Activated naive CD4-positive, alpha-beta T cell treated with anti-CD3 and anti-CD28 coated beads, Interleukin-2, amount 50 U/mL, for 72 hours (primary cell): ENCODE data around the gene FER. TPM values are rescaled to one million over a fixed set of nuclear protein-coding genes. Genes with fewer than 3 reads are reported as not detected.
"Not testable (repeated sequence)": the region's sequence is repeated elsewhere in the genome, so short reads cannot be mapped to it uniquely, and the experiment has no call there.

ENCODE experiments used
- ATAC-seq, 2 donors: fragments of 150-1000 bp; cut with Tn5 transposase; 2 replicates each; pipeline ENCODE4 v1.10.0; 2021; ENCODE audit warnings: mild to moderate bottlenecking in 2 of 2, moderate library complexity in 2 of 2
- DNase-seq, 2 donors: peaks; one replicate each; pipeline ENCODE4 v3.0.0; 2021 to 2022; ENCODE audit warnings: low spot score in 2 of 2
- H3K27ac Mint-ChIP-seq, 2 donors: one replicate each; pipeline ENCODE4 v1.8.0; 2022; ENCODE audit warnings: mild to moderate bottlenecking in 2 of 2, mixed read lengths in 2 of 2
- H3K36me3 Mint-ChIP-seq, 2 donors: one replicate each; pipeline ENCODE4 v1.8.0; 2022; ENCODE audit warnings: mixed read lengths in 2 of 2
- H3K9me3 Mint-ChIP-seq, 2 donors: one replicate each; pipeline ENCODE4 v1.8.0; 2022; ENCODE audit warnings: mixed read lengths in 2 of 2
- total RNA-seq, 2 donors: library from RNA; stranded (reverse); gene quantifications; one replicate each; pipeline ENCODE4 v1.2.3, GENCODE V29; 2022

Gene FER
- total RNA-seq, 2 donors from 2014 or later, result 7.8 to 9.8 TPM

GRCh38 chr5:108898257-108898656, 150.6 kb downstream of the FER start:
- Mint-ChIP-seq H3K9me3 (peaks cover 0 to 3% of the 10 kb centered on the region in 2 donors), H3K27ac (no peak overlapping the region), H3K36me3 (peaks cover 0 to 5% of the 10 kb centered on the region in 2 donors)
- ATAC-seq, result no peak
- DNase-seq, result no peak

DNA sequence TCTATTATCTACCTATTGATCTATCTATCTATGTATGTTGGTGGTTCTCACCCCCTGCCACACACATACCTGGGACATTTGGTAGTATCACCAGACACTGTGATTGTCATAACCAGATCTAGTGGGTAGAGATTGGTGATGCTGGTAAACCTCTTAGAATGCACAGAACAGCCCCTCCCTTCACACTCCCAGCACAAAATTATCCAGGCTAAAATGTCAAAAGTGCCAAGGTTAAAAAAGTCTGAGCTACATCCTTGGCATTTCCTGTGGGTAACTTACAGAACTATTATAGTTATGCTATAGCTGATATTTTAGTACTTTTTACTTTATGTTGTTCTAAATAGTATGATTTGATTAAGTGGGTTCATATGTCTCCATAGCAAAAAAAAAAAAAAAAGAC, 151.0 kb downstream of the FER start:
- peaks cover 0 to under 1% of the 10 kb centered on the region in 2 donors for H3K36me3 Mint-ChIP-seq
- ATAC-seq (no peak), DNase-seq (no peak)
- no peak overlapping the region for H3K27ac Mint-ChIP-seq
- peaks cover 0 to 3% of the 10 kb centered on the region in 2 donors for H3K9me3 Mint-ChIP-seq

DNA sequence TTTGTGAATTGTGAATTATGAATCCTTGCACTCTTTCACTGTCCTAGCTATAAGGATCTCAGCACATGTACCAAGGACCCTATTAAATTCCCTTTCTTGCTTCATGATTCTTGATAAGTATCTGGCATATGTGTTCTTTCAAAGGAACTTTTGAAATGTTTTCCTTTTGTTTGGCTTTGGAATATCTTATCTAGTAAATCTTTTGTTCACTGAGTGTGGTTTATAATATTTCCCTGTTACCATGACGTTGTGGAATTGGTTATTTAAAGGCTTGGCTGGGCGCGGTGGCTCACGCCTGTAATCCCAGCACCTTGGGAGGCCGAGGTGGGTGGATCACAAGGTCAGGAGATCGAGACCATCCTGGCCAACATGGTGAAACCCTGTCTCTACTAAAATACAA, 151.5 kb downstream of the FER start:
- H3K36me3 Mint-ChIP-seq, ATAC-seq, H3K9me3 Mint-ChIP-seq, DNase-seq, H3K27ac Mint-ChIP-seq: not testable (repeated sequence)

DNA sequence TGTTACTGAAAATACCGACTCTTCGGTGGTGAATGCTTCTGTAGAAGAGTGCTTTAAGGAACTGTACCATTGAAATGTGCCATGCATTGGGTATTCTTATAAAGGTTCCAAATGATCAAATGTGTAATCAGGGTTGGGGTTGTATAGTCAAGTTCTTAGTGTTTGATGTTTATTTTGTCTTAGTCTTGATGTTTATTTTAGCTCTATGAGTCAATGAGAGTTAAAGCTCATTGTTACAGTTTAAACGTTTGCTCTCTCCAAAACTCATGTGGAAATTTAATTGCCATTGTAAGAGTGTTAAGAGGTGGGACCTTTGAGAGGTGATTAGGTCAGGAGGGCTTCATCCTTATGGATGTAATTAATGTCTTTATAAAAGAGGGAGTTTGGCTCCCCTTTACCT, 153.0 kb downstream of the FER start:
- DNase-seq (no peak), ATAC-seq (no peak)
- Mint-ChIP-seq H3K9me3 (no peaks in the 10 kb centered on the region), H3K36me3 (no peaks in the 10 kb centered on the region), H3K27ac (no peak overlapping the region)

DNA sequence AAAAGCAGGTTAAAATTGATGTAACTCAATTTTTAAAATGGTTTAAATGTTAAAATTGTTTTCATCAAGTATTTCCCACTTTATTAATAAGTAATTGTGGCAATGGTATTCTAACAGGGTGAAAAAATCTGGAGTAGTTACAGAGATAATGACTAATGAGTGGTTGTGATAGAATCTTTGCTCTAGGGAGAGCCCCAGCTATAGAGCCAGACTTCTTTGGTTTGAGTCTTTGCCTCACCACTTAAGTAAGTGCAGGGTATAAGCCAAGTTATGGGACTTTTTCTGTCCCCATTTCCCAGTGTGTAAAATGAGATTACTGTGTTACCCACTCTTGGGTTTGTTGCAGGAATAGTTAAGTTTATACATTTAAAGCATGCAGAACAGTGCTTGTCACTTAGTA, 158.1 kb downstream of the FER start:
- DNase-seq (no peak), ATAC-seq (no peak)
- H3K36me3 Mint-ChIP-seq, result peaks cover 0 to 4% of the 10 kb centered on the region in 2 donors
- no peaks in the 10 kb centered on the region for H3K9me3 Mint-ChIP-seq
- H3K27ac Mint-ChIP-seq, result no peak overlapping the region

DNA sequence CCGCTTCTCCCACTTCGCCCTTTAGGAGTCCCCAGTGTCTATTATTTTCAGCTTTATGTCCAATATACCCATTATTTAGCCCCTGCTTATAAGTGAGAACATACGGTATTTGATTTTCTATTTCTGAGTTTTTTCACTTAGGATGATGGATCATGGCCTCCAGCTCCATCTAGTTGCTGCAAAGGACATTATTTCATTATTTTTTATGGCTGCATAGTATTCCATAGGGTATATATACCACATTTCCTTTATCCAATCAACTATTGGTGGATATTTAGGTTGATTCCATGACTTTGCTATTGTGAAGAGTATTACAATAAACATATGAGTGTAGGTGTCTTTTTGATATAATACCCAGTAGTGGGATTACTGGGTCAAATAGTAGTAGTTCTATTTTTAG, 162.9 kb downstream of the FER start:
- ATAC-seq, result no peak
- Mint-ChIP-seq H3K36me3 (peaks cover 0 to 4% of the 10 kb centered on the region in 2 donors), H3K27ac (no peak overlapping the region), H3K9me3 (no peaks in the 10 kb centered on the region)
- DNase-seq, result no peak

DNA sequence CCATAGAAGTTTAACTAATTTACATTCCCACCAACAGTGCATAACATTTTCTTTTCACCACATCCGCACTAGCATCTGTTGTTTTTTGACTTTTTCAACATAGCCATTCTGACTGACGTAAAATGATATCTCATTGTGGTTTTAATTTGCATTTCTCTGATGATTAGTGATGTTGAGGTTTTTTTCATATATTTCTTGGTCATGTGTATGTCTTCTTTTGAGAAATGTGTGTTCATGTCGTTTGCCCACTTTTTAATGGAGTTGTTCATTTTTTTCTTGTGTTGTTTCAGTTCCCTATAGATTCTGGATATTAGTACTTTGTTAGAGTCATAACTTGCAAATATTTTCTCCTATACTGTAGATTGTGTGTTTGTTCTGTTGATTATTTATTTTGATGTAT, 163.4 kb downstream of the FER start:
- H3K36me3 Mint-ChIP-seq, result peaks cover 0 to 4% of the 10 kb centered on the region in 2 donors
- H3K9me3 Mint-ChIP-seq, result no peaks in the 10 kb centered on the region
- no peak overlapping the region for H3K27ac Mint-ChIP-seq
- DNase-seq (no peak), ATAC-seq (no peak)

DNA sequence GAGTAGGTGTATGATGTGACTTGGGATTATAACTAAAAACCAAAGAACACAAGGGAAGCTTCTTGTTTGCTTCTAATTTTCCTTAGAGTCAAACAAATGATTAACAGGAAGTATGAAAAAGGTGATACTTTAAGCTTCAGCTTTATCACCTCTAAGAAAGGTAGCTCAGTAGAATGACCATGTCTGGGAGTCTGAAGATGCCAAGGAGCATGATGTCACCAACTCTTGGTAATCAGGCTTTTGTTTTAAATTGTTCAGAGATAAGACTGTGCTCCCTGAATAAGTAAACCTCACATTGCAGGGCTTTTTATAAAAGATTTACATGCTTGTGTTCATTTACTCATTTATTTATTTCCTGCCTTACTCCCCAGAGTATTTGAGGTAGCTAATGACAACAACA, 169.9 kb downstream of the FER start:
- ATAC-seq (no peak), DNase-seq (no peak)
- H3K36me3 Mint-ChIP-seq, result no peaks in the 10 kb centered on the region
- H3K27ac Mint-ChIP-seq, result no peak overlapping the region
- no peaks in the 10 kb centered on the region for H3K9me3 Mint-ChIP-seq

GRCh38 chr5:108919591-108920326, 172.1 kb downstream of the FER start:
- no peaks in the 10 kb centered on the region for H3K9me3 Mint-ChIP-seq
- peak in 1 of 2 donors; percentile 46 for ATAC-seq
- H3K27ac Mint-ChIP-seq, result no peak overlapping the region
- no peak for DNase-seq
- no peaks in the 10 kb centered on the region for H3K36me3 Mint-ChIP-seq

GRCh38 chr5:108924457-108924961, 176.8 kb downstream of the FER start:
- no peak overlapping the region for H3K27ac Mint-ChIP-seq
- DNase-seq (no peak), ATAC-seq (no peak)
- H3K9me3 Mint-ChIP-seq, result no peaks in the 10 kb centered on the region
- no peaks in the 10 kb centered on the region for H3K36me3 Mint-ChIP-seq

DNA sequence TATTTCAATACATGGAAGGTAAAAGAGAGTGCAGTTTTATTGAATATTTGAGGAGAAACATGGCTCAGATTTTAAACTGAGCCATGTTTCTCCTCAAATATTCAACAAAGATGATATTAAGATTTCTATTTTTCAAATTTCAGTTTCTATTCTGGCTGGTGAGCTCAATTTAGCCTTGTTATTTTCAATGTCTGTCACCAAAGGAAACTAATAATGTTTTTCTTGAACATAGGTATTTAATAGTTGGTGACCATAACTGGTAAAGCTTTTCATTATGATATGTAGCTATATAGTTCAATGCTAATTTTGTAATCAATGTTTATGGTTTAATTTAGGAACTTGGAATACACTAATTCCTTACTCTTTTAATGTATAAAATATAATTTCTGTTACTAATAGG, 177.4 kb downstream of the FER start:
- Mint-ChIP-seq H3K27ac (no peak overlapping the region), H3K9me3 (no peaks in the 10 kb centered on the region), H3K36me3 (no peaks in the 10 kb centered on the region)
- DNase-seq, result no peak
- no peak for ATAC-seq

- ATAC-seq, result no peak
- DNase-seq, result no peak
- peaks cover 3 to 4% of the 10 kb centered on the region in 2 donors for H3K9me3 Mint-ChIP-seq
- H3K36me3 Mint-ChIP-seq, result peaks cover 0 to 10% of the 10 kb centered on the region in 2 donors
- no peak overlapping the region for H3K27ac Mint-ChIP-seq
These were observed 182.4 kb downstream of the FER start for GRCh38 chr5:108930107-108930506.

DNA sequence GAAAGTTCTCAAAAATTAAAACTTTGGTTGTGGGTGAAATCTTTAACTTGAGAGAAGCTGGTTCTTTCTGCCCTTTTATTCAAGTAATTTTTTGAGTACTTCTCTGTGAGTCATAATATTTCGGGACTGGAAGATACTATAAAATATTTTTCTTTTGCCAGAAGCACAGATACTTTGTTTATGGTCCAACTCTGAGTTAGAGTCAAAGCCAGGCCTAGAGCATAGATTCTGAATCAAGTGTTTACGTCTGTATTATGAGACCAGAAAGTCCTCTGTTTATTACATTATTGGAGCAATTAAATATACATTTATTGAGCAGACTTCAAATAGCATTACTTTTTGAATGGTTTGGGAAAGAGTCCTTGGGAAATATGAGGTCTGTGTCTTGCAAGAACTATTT, 187.9 kb downstream of the FER start:
- ATAC-seq (no peak), DNase-seq (no peak)
- Mint-ChIP-seq H3K9me3 (peaks cover under 1 to 1% of the 10 kb centered on the region in 2 donors), H3K36me3 (peaks cover 0 to 8% of the 10 kb centered on the region in 2 donors), H3K27ac (no peak overlapping the region)

GRCh38 chr5:108937221-108937620, 189.5 kb downstream of the FER start:
- H3K36me3 Mint-ChIP-seq, result peaks cover 0 to 6% of the 10 kb centered on the region in 2 donors
- H3K27ac Mint-ChIP-seq, result no peak overlapping the region
- no peaks in the 10 kb centered on the region for H3K9me3 Mint-ChIP-seq
- ATAC-seq, result no peak
- no peak for DNase-seq

DNA sequence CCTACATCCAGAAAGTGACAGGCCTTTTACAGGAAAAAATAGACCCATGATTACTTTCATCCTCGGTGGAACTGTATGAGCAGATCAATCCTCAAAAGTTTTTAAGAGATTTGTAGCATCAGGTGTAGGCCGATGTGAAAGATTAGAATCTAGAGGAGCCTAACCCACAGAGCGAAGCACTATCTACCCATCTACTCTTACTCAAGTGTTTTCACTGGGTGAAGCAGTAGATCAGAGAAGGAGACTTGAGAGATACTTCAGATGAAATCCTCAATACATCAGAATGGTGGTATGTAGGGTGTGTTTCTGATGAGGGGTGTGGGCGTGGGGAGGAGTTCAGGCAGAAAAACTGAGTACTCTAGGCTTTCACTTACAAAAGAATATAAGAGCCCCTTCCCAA, 192.8 kb downstream of the FER start:
- no peaks in the 10 kb centered on the region for H3K9me3 Mint-ChIP-seq
- no peak for DNase-seq
- no peak overlapping the region for H3K27ac Mint-ChIP-seq
- H3K36me3 Mint-ChIP-seq, result no peaks in the 10 kb centered on the region
- ATAC-seq, result no peak

- Mint-ChIP-seq H3K36me3 (no peaks in the 10 kb centered on the region), H3K9me3 (no peaks in the 10 kb centered on the region), H3K27ac (no peak overlapping the region)
- DNase-seq (no peak), ATAC-seq (no peak)
These were observed 194.0 kb downstream of the FER start for GRCh38 chr5:108941746-108942145.

- no peaks in the 10 kb centered on the region for H3K9me3 Mint-ChIP-seq
- no peaks in the 10 kb centered on the region for H3K36me3 Mint-ChIP-seq
- H3K27ac Mint-ChIP-seq, result no peak overlapping the region
- ATAC-seq (no peak), DNase-seq (no peak)
These were observed 195.0 kb downstream of the FER start for GRCh38 chr5:108942701-108943100.

DNA sequence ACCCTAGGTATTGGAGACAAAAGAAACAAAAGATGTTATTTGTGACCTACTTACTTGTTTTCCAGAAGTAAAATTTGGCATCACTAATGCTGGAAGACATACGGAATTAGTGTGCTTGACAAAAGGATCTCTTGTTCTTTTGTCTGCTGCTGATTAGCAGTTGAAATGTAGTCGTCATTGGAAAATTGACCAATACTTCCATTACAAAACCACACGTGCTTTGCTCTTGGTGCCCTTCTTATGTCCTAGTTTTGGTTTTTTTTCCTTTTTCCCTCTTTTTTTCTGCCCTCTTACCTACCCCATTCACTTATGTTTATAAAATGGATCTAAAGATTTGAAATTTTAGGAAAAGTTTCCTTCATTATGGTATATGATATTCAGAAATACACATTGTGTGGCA, 197.4 kb downstream of the FER start:
- Mint-ChIP-seq H3K36me3 (no peaks in the 10 kb centered on the region), H3K27ac (no peak overlapping the region), H3K9me3 (no peaks in the 10 kb centered on the region)
- DNase-seq (no peak), ATAC-seq (no peak)
